Endothelial cell of umbilical vein (primary cell): ENCODE results near the gene TPD52L2. TPM values are rescaled to one million over a fixed set of nuclear protein-coding genes. Genes with fewer than 3 reads are reported as not detected.

Experiments
- BruUV-seq: library from RNA; stranded (reverse); fragments of 400-500 nt; replicated peaks from 2 replicates; lab custom pipeline; 2021; lab: Mats Ljungman, UMichigan
- CTCF ChIA-PET: fragments of 300-600, 350-600 bp; sonication (Branson Sonifier 250); formaldehyde crosslinking; loops from one replicate; lab custom pipeline; 2021; ENCODE audit warnings: antibody characterized with exemption, inconsistent platforms; lab: Charles Lee
- POLR2A ChIA-PET: fragments of 300-600, 350-600 bp; sonication (Branson Sonifier 250); formaldehyde crosslinking; loops from one replicate; lab custom pipeline; 2021; ENCODE audit warnings: antibody characterized with exemption, inconsistent platforms; lab: Charles Lee
- DNase-seq: peaks from one replicate; pipeline ENCODE4 v3.0.0-alpha.2; 2011; ENCODE audit warnings: low read depth, low spot score
- FAIRE-seq: peaks from 2 replicates; lab custom pipeline; 2011; peaks lifted over from hg19 to GRCh38; lab: Jason Lieb, UNC
- H2AFZ ChIP-seq: 2 replicates; pipeline ENCODE4 v1.6.0; 2012; ENCODE audit warnings: low read depth, low read length, control low read depth, inconsistent platforms
- H3K27ac ChIP-seq: 2 replicates; pipeline ENCODE4 v1.5.1; 2011; ENCODE audit warnings: low read depth, mild to moderate bottlenecking, control low read depth, low read length, moderate library complexity; ENCODE audit not compliant: insufficient read depth
- H3K27me3 ChIP-seq, 2 experiments: 2 replicates each; pipeline versions ENCODE4 v1.6.0 to v1.6.1; 2011; ENCODE audit warnings: low read length in 2 of 2, mixed read lengths in 1 of 2; ENCODE audit not compliant: control insufficient read depth in 2 of 2, insufficient read depth in 2 of 2
- H3K36me3 ChIP-seq, 2 experiments: 2 replicates in 1 of 2; 3 replicates in 1 of 2; pipeline ENCODE4 v1.5.1; 2011; ENCODE audit warnings: low read length in 2 of 2, mild to moderate bottlenecking in 1 of 2, moderate library complexity in 1 of 2; ENCODE audit not compliant: control insufficient read depth in 2 of 2, insufficient read depth in 2 of 2; ENCODE audit errors: extremely low read depth in 1 of 2
- H3K4me1 ChIP-seq: 3 replicates; pipeline ENCODE4 v1.5.1; 2011; ENCODE audit warnings: mild to moderate bottlenecking, low read length; ENCODE audit not compliant: control insufficient read depth, insufficient read depth; ENCODE audit errors: extremely low read depth
- H3K4me2 ChIP-seq: 2 replicates; pipeline ENCODE4 v1.6.1; 2011; ENCODE audit warnings: low read length, control low read depth, mixed read lengths; ENCODE audit not compliant: insufficient read depth
- H3K4me3 ChIP-seq, 3 experiments: fragments of 200-600 bp in 1 of 3; sonication (generic), shearing (Covaris generic) in 1 of 3; replicated peaks in 1 of 3; 2 replicates each; pipeline ENCODE4 v1.5.1; 2011 to 2016; ENCODE audit warnings: control low read depth in 3 of 3, low read length in 3 of 3, mild to moderate bottlenecking in 2 of 3, inconsistent platforms in 1 of 3, low read depth in 1 of 3, moderate library complexity in 1 of 3; ENCODE audit not compliant: insufficient read depth in 1 of 3
- H3K79me2 ChIP-seq: 2 replicates; pipeline ENCODE4 v1.6.0; 2012; ENCODE audit warnings: low read length, inconsistent platforms; ENCODE audit not compliant: control insufficient read depth, insufficient read depth
- H3K9ac ChIP-seq: replicated peaks from 2 replicates; pipeline ENCODE3; 2011; ENCODE audit warnings: low read length, control low read depth; ENCODE audit not compliant: insufficient read depth; ENCODE audit errors: extremely low read depth
- H3K9me1 ChIP-seq: replicated peaks from 3 replicates; pipeline ENCODE4 v1.6.0; 2011; ENCODE audit warnings: mild to moderate bottlenecking, low read length; ENCODE audit not compliant: control insufficient read depth, insufficient read depth; ENCODE audit errors: extremely low read depth
- H3K9me3 ChIP-seq: replicated peaks from 2 replicates; pipeline ENCODE4 v1.5.1; 2012; ENCODE audit warnings: low read length, inconsistent platforms; ENCODE audit not compliant: control insufficient read depth, insufficient read depth
- H4K20me1 ChIP-seq: replicated peaks from 2 replicates; pipeline ENCODE3; 2011; ENCODE audit warnings: mild to moderate bottlenecking, low read length; ENCODE audit not compliant: control insufficient read depth, insufficient read depth; ENCODE audit errors: extremely low read depth
- EZH2 ChIP-seq: IDR thresholded peaks from 2 replicates; pipeline ENCODE4 v1.6.1; 2012; ENCODE audit warnings: borderline replicate concordance, low read depth, mild to moderate bottlenecking, moderate library complexity, low read length, inconsistent platforms; ENCODE audit not compliant: severe bottlenecking
- FOS ChIP-seq: IDR thresholded peaks from 2 replicates; pipeline ENCODE4 v1.6.1; 2011; ENCODE audit warnings: mild to moderate bottlenecking, low read length, moderate library complexity, borderline replicate concordance; ENCODE audit not compliant: insufficient read depth
- GATA2 ChIP-seq: IDR thresholded peaks from 2 replicates; pipeline ENCODE4 v1.7.0; 2011; ENCODE audit warnings: low read depth, mild to moderate bottlenecking, moderate library complexity, mixed read lengths, low read length; ENCODE audit not compliant: insufficient read length, insufficient read depth
- JUN ChIP-seq: IDR thresholded peaks from 2 replicates; pipeline ENCODE4 v1.6.1; 2011; ENCODE audit warnings: borderline replicate concordance, low read depth; ENCODE audit not compliant: insufficient read length, insufficient read depth
- MYC ChIP-seq: IDR thresholded peaks from one replicate; pipeline ENCODE4 v1.6.1; 2011; ENCODE audit warnings: mild to moderate bottlenecking, low read depth, low read length
- POLR2A ChIP-seq: IDR thresholded peaks from 2 replicates; pipeline ENCODE4 v1.6.1; 2012; ENCODE audit warnings: low read depth, mild to moderate bottlenecking, control low read depth, low read length
- POLR2AphosphoS5 ChIP-seq: IDR thresholded peaks from 2 replicates; pipeline ENCODE4 v1.6.1; 2012; ENCODE audit warnings: low read depth, mild to moderate bottlenecking, control low read depth, low read length, moderate library complexity; ENCODE audit not compliant: insufficient read depth
- dilution Hi-C: fragments of 300-500 bp; cut with MboI; formaldehyde crosslinking; loops from one replicate; pipeline ENCODE4 v1.15.0; 2019; ENCODE audit warnings: low sequenced_read_pairs; ENCODE audit not compliant: extremely low pct_ligation_motif_present
- intact Hi-C: fragments of 100-400 bp; cut with micrococcal nuclease; formaldehyde crosslinking; loops from one replicate; pipeline ENCODE4 v1.10.0; 2022
- polyA plus RNA-seq, 4 experiments: library from polyadenylated mRNA; depleted of rRNA in 3 of 4; stranded (reverse) in 3 of 4; unstranded in 1 of 4; fragments of >200 nt; gene quantifications; 2 replicates each; pipeline versions ENCODE4 v1.2.1 to v1.2.3, GENCODE V29; 2011 to 2012; ENCODE audit warnings: missing spikeins in 1 of 4
- total RNA-seq: library from RNA; stranded (reverse); gene quantifications from 2 replicates; pipeline ENCODE4 v1.2.3, GENCODE V29; 2021
- TF ChIP-seq, protein P1 (sequence below): IDR thresholded peaks from 2 replicates; pipeline ENCODE4 v1.6.1; 2011; ENCODE audit not compliant: insufficient read depth, insufficient read length
- TF ChIP-seq, protein P2 (sequence below), 2 donors: IDR thresholded peaks; 1 replicate in 1 of 2; 2 replicates in 1 of 2; pipeline ENCODE4 v1.5.1; 2011; ENCODE audit warnings: low read length in 2 of 2, mild to moderate bottlenecking in 2 of 2, moderate library complexity in 2 of 2, control low read depth in 1 of 2, inconsistent platforms in 1 of 2, low read depth in 1 of 2; ENCODE audit not compliant: insufficient read depth in 1 of 2; ENCODE audit errors: extremely low read depth in 1 of 2

Gene TPD52L2
- total and polyA plus RNA-seq, 2 donors (not counting 3 experiments of a cell fraction or from before 2014, with no cell fraction given): 123 to 142 TPM

DNA sequence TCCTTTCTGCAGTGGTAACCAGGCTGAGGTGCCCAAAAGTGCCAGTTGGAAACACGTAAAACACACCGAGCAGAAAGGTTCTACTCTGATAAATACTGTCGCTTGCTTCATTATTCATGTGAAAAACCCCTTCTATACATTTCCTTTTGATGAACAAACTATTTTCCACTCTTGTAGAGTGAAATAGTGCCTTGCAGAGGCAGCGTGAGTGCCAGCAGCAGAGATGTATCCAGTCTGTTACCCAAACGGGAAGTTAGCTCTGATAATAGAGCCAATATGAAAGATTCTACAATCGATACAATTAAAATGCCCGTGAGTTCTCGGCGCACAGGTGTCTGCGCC lies 35.5 kb upstream of the TPD52L2 start:
- Histone ChIP-seq H3K9me1 (no peaks in the 10 kb centered on the region), H2AFZ (no peak overlapping the region), H3K36me3 (no peaks in the 10 kb centered on the region), H3K27ac (no peak overlapping the region), H3K4me2 (peak overlapping the region; percentile 69), H3K4me3 (peak overlapping the region in 2 of 3 experiments; percentile 37 to 46), H3K9me3 (no peaks in the 10 kb centered on the region), H4K20me1 (no peaks in the 10 kb centered on the region), H3K27me3 (peaks cover 18 to 32% of the 10 kb centered on the region in 2 experiments), H3K79me2 (no peaks in the 10 kb centered on the region), H3K9ac (no peak overlapping the region), H3K4me1 (peaks cover 7% of the 10 kb centered on the region)
- TF ChIP-seq GATA2: no peak
- no peak for TF ChIP-seq POLR2AphosphoS5
- no peak for TF ChIP-seq EZH2
- TF ChIP-seq, protein P1, sequence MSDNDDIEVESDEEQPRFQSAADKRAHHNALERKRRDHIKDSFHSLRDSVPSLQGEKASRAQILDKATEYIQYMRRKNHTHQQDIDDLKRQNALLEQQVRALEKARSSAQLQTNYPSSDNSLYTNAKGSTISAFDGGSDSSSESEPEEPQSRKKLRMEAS: no peak
- no peak for TF ChIP-seq FOS
- no peak for TF ChIP-seq MYC
- no peak for TF ChIP-seq JUN
- no peak for TF ChIP-seq POLR2A
- TF ChIP-seq, protein P2, sequence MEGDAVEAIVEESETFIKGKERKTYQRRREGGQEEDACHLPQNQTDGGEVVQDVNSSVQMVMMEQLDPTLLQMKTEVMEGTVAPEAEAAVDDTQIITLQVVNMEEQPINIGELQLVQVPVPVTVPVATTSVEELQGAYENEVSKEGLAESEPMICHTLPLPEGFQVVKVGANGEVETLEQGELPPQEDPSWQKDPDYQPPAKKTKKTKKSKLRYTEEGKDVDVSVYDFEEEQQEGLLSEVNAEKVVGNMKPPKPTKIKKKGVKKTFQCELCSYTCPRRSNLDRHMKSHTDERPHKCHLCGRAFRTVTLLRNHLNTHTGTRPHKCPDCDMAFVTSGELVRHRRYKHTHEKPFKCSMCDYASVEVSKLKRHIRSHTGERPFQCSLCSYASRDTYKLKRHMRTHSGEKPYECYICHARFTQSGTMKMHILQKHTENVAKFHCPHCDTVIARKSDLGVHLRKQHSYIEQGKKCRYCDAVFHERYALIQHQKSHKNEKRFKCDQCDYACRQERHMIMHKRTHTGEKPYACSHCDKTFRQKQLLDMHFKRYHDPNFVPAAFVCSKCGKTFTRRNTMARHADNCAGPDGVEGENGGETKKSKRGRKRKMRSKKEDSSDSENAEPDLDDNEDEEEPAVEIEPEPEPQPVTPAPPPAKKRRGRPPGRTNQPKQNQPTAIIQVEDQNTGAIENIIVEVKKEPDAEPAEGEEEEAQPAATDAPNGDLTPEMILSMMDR (IDR thresholded peaks at IDR 0.05; ENCODE audit: extremely low read depth in 1 of 2, insufficient read depth in 1 of 2, low read depth in 1 of 2, low read length in 2 of 2): no peak
- dilution Hi-C loops: no loop called here
- no TSS peak for BruUV-seq
- intact Hi-C loops: loop anchor here (5.0 kb wide), 1 partner anchor 33 kb away; the partner anchor contains the start of gene ABHD16B
- POLR2A ChIA-PET: no interaction called here
- FAIRE-seq (no peak), DNase-seq (peak; percentile 26)
- CTCF ChIA-PET: no interaction called here
